Neural cell (in vitro differentiated cells): ENCODE data around the gene KMO. TPM values are rescaled to one million over a fixed set of nuclear protein-coding genes. Genes with fewer than 3 reads are reported as not detected.

Source experiments
- H2AFZ ChIP-seq: fragments of 200-600, 300-800 bp; sonication (generic), shearing (Covaris generic); 2 replicates; pipeline ENCODE4 v1.6.0; 2014; ENCODE audit warnings: low read depth, mild to moderate bottlenecking, antibody characterized with exemption, low read length, moderate library complexity
- H3F3A ChIP-seq: fragments of 200-600 bp; shearing (Covaris generic); 2 replicates; pipeline ENCODE4 v1.6.1; 2016; ENCODE audit warnings: mild to moderate bottlenecking, moderate library complexity, mixed read lengths, antibody characterized with exemption, low read length; ENCODE audit not compliant: insufficient read depth, poor library complexity, severe bottlenecking
- H3K27ac ChIP-seq: fragments of 200-600, 300-800 bp; sonication (generic), shearing (Covaris generic); 2 replicates; pipeline ENCODE4 v1.5.1; 2014; ENCODE audit warnings: mild to moderate bottlenecking, low read length, moderate library complexity
- H3K27me3 ChIP-seq: fragments of 300-800, 200-600 bp; sonication (generic), shearing (Covaris generic); 2 replicates; pipeline ENCODE4 v1.6.0; 2014; ENCODE audit warnings: mild to moderate bottlenecking, low read depth, low read length, moderate library complexity; ENCODE audit not compliant: insufficient read depth
- H3K36me3 ChIP-seq: fragments of 300-800, 200-600 bp; sonication (generic), shearing (Covaris generic); 2 replicates; pipeline ENCODE4 v1.5.1; 2014; ENCODE audit warnings: mild to moderate bottlenecking, antibody characterized with exemption, low read length, moderate library complexity; ENCODE audit not compliant: insufficient read depth
- H3K4me2 ChIP-seq: fragments of 300-800, 200-600 bp; sonication (generic), shearing (Covaris generic); 2 replicates; pipeline ENCODE4 v1.6.0; 2014; ENCODE audit warnings: mild to moderate bottlenecking, low read length
- H3K4me3 ChIP-seq: fragments of 300-800, 200-600 bp; sonication (generic), shearing (Covaris generic); 2 replicates; pipeline ENCODE4 v1.5.1; 2014; ENCODE audit warnings: mild to moderate bottlenecking, low read length, moderate library complexity
- H3K79me2 ChIP-seq: fragments of 200-600 bp; shearing (Covaris generic); replicated peaks from 2 replicates; pipeline ENCODE4 v1.6.0; 2014; ENCODE audit warnings: mild to moderate bottlenecking, low read length, moderate library complexity; ENCODE audit not compliant: insufficient read depth
- H3K9ac ChIP-seq: fragments of 300-800, 200-600 bp; sonication (generic), shearing (Covaris generic); 2 replicates; pipeline ENCODE4 v1.6.1; 2016; ENCODE audit warnings: mild to moderate bottlenecking, low read length, mixed read lengths
- H3K9me2 ChIP-seq: fragments of 200-600 bp; shearing (Covaris generic); 2 replicates; pipeline ENCODE4 v1.6.1; 2016; ENCODE audit warnings: mild to moderate bottlenecking, low read length, mixed read lengths; ENCODE audit not compliant: insufficient read depth
- H3K9me3 ChIP-seq: fragments of 200-600, 300-800 bp; sonication (generic), shearing (Covaris generic); 2 replicates; pipeline ENCODE4 v1.6.1; 2016; ENCODE audit warnings: mild to moderate bottlenecking, mixed run types, low read length, moderate library complexity, mixed read lengths
- H4K20me1 ChIP-seq: fragments of 200-600 bp; shearing (Covaris generic); 2 replicates; pipeline ENCODE4 v1.6.1; 2016; ENCODE audit warnings: mild to moderate bottlenecking, mixed run types; ENCODE audit not compliant: insufficient read depth
- EP300 ChIP-seq: fragments of 450-650 bp; conservative IDR thresholded peaks from 2 replicates; pipeline ENCODE4 v1.6.1; 2014; ENCODE audit warnings: antibody characterized with exemption, mild to moderate bottlenecking, moderate library complexity; ENCODE audit not compliant: poor library complexity, severe bottlenecking
- EZH2 ChIP-seq: fragments of 200-600, 300-800 bp; shearing (Covaris generic), sonication (generic); IDR thresholded peaks from 2 replicates; pipeline ENCODE4 v1.6.1; 2014; ENCODE audit warnings: antibody characterized with exemption, low read length, borderline replicate concordance, mild to moderate bottlenecking; ENCODE audit not compliant: insufficient read depth, poor library complexity, severe bottlenecking
- MXI1 ChIP-seq: fragments of 450-650 bp; conservative IDR thresholded peaks from 2 replicates; pipeline ENCODE4 v1.6.1; 2014; ENCODE audit warnings: antibody characterized with exemption, mild to moderate bottlenecking; ENCODE audit not compliant: poor library complexity, severe bottlenecking
- POLR2AphosphoS5 ChIP-seq: IDR thresholded peaks from 2 replicates; pipeline ENCODE4 v1.6.1; 2012
- RAD21 ChIP-seq: fragments of 450-650 bp; conservative IDR thresholded peaks from 2 replicates; pipeline ENCODE4 v1.6.1; 2014; ENCODE audit warnings: antibody characterized with exemption, mild to moderate bottlenecking, moderate library complexity
- SMC3 ChIP-seq: fragments of 450-650 bp; conservative IDR thresholded peaks from 2 replicates; pipeline ENCODE4 v1.6.1; 2014; ENCODE audit warnings: antibody characterized with exemption, mild to moderate bottlenecking, moderate library complexity; ENCODE audit not compliant: poor library complexity
- TAF1 ChIP-seq: IDR thresholded peaks from 2 replicates; pipeline ENCODE4 v1.6.1; 2012; ENCODE audit warnings: low read depth
- polyA plus RNA-seq: library from polyadenylated mRNA; depleted of rRNA; stranded (reverse); fragments of >200 nt; gene quantifications from 2 replicates; pipeline ENCODE4 v1.2.3, GENCODE V29; 2014
- TF ChIP-seq, protein P1 (sequence below): fragments of 450-650 bp; IDR thresholded peaks from 2 replicates; pipeline ENCODE4 v1.5.1; 2014; ENCODE audit warnings: antibody characterized with exemption, mild to moderate bottlenecking, moderate library complexity; ENCODE audit not compliant: poor library complexity, severe bottlenecking
- TF ChIP-seq, protein P2 (sequence below): IDR thresholded peaks from 2 replicates; pipeline ENCODE4 v1.6.1; 2012; ENCODE audit warnings: borderline replicate concordance

KMO gene
- polyA plus RNA-seq, 1 donor from 2014 or later, result 0.72 TPM

- H3F3A ChIP-seq, result no peaks in the 10 kb centered on the region
- H3K9ac ChIP-seq, result no peak overlapping the region
- no peaks in the 10 kb centered on the region for H3K27me3 ChIP-seq
- H2AFZ ChIP-seq, result no peak overlapping the region
- H3K4me3 ChIP-seq, result no peak overlapping the region
- no peak overlapping the region for H3K27ac ChIP-seq
- TF ChIP-seq, protein P1, sequence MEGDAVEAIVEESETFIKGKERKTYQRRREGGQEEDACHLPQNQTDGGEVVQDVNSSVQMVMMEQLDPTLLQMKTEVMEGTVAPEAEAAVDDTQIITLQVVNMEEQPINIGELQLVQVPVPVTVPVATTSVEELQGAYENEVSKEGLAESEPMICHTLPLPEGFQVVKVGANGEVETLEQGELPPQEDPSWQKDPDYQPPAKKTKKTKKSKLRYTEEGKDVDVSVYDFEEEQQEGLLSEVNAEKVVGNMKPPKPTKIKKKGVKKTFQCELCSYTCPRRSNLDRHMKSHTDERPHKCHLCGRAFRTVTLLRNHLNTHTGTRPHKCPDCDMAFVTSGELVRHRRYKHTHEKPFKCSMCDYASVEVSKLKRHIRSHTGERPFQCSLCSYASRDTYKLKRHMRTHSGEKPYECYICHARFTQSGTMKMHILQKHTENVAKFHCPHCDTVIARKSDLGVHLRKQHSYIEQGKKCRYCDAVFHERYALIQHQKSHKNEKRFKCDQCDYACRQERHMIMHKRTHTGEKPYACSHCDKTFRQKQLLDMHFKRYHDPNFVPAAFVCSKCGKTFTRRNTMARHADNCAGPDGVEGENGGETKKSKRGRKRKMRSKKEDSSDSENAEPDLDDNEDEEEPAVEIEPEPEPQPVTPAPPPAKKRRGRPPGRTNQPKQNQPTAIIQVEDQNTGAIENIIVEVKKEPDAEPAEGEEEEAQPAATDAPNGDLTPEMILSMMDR, result no peak
- no peak for TF ChIP-seq SMC3
- no peak for TF ChIP-seq MXI1
- no peak for TF ChIP-seq EP300
- TF ChIP-seq POLR2AphosphoS5, result no peak
- TF ChIP-seq TAF1, result no peak
- TF ChIP-seq EZH2, result no peak
- TF ChIP-seq RAD21, result no peak
- TF ChIP-seq, protein P2, sequence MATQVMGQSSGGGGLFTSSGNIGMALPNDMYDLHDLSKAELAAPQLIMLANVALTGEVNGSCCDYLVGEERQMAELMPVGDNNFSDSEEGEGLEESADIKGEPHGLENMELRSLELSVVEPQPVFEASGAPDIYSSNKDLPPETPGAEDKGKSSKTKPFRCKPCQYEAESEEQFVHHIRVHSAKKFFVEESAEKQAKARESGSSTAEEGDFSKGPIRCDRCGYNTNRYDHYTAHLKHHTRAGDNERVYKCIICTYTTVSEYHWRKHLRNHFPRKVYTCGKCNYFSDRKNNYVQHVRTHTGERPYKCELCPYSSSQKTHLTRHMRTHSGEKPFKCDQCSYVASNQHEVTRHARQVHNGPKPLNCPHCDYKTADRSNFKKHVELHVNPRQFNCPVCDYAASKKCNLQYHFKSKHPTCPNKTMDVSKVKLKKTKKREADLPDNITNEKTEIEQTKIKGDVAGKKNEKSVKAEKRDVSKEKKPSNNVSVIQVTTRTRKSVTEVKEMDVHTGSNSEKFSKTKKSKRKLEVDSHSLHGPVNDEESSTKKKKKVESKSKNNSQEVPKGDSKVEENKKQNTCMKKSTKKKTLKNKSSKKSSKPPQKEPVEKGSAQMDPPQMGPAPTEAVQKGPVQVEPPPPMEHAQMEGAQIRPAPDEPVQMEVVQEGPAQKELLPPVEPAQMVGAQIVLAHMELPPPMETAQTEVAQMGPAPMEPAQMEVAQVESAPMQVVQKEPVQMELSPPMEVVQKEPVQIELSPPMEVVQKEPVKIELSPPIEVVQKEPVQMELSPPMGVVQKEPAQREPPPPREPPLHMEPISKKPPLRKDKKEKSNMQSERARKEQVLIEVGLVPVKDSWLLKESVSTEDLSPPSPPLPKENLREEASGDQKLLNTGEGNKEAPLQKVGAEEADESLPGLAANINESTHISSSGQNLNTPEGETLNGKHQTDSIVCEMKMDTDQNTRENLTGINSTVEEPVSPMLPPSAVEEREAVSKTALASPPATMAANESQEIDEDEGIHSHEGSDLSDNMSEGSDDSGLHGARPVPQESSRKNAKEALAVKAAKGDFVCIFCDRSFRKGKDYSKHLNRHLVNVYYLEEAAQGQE, result no peak
- no peaks in the 10 kb centered on the region for H3K9me3 ChIP-seq
- no peaks in the 10 kb centered on the region for H3K36me3 ChIP-seq
- no peaks in the 10 kb centered on the region for H3K79me2 ChIP-seq
- no peaks in the 10 kb centered on the region for H3K9me2 ChIP-seq
- H4K20me1 ChIP-seq, result no peaks in the 10 kb centered on the region
- H3K4me2 ChIP-seq, result no peak overlapping the region
Observed at GRCh38 chr1:241536304-241536703, 4.1 kb downstream of the KMO start.

DNA sequence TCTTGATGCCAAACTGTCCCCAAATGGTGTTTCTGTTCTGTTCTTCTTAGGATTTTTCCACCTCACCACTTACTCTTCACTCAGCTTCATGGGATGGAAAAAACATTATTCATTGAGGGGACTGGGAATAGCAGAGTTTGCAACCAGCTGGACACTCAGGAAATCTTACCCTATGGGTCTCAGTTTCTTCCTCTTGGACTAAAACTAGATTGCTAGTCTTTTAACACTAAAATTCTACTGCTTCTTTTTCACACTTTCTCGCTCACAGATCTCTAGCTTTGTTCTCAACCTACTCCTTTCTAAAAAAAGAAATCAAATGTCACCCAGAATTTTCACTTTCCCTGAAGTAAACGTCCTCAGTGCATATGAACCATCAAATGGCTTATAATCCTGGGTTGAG lies 4.8 kb downstream of the KMO start:
- no peak for TF ChIP-seq POLR2AphosphoS5
- TF ChIP-seq, protein P2, result no peak
- no peak for TF ChIP-seq MXI1
- no peak for TF ChIP-seq EZH2
- no peak for TF ChIP-seq SMC3
- no peak for TF ChIP-seq EP300
- TF ChIP-seq RAD21, result no peak
- TF ChIP-seq, protein P1, result no peak
- TF ChIP-seq TAF1, result no peak
- Histone ChIP-seq H3F3A (no peaks in the 10 kb centered on the region), H3K4me2 (no peak overlapping the region), H3K36me3 (no peaks in the 10 kb centered on the region), H3K9me3 (no peaks in the 10 kb centered on the region), H2AFZ (no peak overlapping the region), H3K79me2 (no peaks in the 10 kb centered on the region), H4K20me1 (no peaks in the 10 kb centered on the region), H3K4me3 (no peak overlapping the region), H3K27ac (no peak overlapping the region), H3K9me2 (no peaks in the 10 kb centered on the region), H3K27me3 (no peaks in the 10 kb centered on the region), H3K9ac (no peak overlapping the region)
